Heart left ventricle (tissue), 13 donors: Measurements from ENCODE around the gene FKBP15.

ENCODE experiments used
- POLR2A ChIP-seq, 2 donors: fragments of 450-650 bp; IDR thresholded peaks; one replicate each; pipeline ENCODE4 v1.6.1; 2017; ENCODE audit warnings: antibody characterized with exemption in 2 of 2, mild to moderate bottlenecking in 2 of 2, moderate library complexity in 2 of 2
- TF ChIP-seq, protein P1 (sequence below), 12 donors: fragments of 200-600 bp; sonication (generic) in 4 of 12; IDR thresholded peaks; one replicate each; pipeline versions ENCODE4 v1.5.0 to v1.8.0; 2018 to 2022; ENCODE audit warnings: antibody characterized with exemption in 12 of 12, mild to moderate bottlenecking in 5 of 12
- donor health status: ischemic (EF 13 %, LVEDD 7.1; RV severe dilation, severe dysfunction).
- donor health status: DM: no; HTN: yes; CAD: no.
- donor health status: DM: no; HTN: no; CAD: no.
- donor health status: ischemic (EF 25% LVEDD 6.9; RV normal size, moderate dysfunction).
- donor health status: ischemic (EF 25% LVEDD 5.7; RV mildly dilated, moderate dysfunction).
- donor health status: ischemic (EF 35%, LVEDD 5.7; RV mildly dilated, moderate dysfunction).
- donor health status: nonischemic (EF 11% LVEDD 7.7; RV severe dilation, severe dysfunction).
- donor health status: DM: yes; HTN: yes; CAD: no.
- donor health status: PGD.
- donor health status: ischemic (EF 29% LVEDD 5.4; RV normal size, mild dysfunction).
- donor health status: nonischemic (EF 23%, LVEDD 6.1; RV moderate dilation, normal function).

DNA sequence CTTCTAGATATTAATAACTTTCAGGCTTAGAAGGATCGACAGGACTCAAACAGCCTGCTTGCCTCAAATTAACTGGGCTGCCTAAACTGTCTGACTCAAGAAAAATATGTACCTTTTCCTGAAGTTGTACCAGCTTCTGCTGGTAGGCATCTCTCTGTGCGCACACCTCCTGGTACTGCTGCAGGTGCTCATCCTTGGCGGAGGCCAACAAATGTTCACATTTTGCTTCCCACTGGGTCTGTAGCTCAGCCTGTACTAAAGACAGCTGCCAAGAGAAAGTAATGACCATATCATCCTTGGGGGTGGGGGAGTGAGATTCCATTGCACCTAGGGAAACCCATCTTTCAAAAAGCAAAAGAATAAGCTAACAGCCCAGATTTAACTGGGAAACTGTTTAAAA lies 47.7 kb downstream of the FKBP15 start:
- TF ChIP-seq, protein P1, sequence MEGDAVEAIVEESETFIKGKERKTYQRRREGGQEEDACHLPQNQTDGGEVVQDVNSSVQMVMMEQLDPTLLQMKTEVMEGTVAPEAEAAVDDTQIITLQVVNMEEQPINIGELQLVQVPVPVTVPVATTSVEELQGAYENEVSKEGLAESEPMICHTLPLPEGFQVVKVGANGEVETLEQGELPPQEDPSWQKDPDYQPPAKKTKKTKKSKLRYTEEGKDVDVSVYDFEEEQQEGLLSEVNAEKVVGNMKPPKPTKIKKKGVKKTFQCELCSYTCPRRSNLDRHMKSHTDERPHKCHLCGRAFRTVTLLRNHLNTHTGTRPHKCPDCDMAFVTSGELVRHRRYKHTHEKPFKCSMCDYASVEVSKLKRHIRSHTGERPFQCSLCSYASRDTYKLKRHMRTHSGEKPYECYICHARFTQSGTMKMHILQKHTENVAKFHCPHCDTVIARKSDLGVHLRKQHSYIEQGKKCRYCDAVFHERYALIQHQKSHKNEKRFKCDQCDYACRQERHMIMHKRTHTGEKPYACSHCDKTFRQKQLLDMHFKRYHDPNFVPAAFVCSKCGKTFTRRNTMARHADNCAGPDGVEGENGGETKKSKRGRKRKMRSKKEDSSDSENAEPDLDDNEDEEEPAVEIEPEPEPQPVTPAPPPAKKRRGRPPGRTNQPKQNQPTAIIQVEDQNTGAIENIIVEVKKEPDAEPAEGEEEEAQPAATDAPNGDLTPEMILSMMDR (IDR thresholded peaks at IDR 0.05), result no peak
- TF ChIP-seq POLR2A (IDR thresholded peaks at IDR 0.05), result no peak
